ENCODE measurements around the gene RBPMS2. TPM values are rescaled to one million over a fixed set of nuclear protein-coding genes. Genes with fewer than 3 reads are reported as not detected.
A peak's percentile ranks its signal among the peaks of the same experiment; 100 is the strongest.

RBPMS2 gene
- total RNA-seq, 2 experiments from 2014 or later = not detected

DNA sequence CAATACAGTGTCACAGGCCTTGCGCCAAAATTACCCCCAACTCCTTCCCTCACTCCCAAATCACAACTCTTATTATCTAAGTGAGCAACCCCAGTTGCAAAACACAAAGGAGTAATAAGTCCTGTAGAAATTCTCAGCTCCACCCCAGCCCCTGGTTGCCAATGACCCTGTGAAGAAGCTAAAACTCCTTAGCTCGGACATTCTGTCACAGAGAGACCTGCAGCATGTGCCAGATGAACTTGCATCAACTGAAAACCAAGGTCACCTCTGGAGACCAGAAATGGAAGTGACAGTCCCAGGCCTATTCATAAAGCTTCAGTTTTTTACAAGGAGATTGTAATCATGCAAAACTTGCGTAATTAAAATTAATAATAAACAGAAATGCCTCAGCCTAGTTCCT, 55.2 kb downstream of the RBPMS2 start:
- CTCF ChIA-PET = interaction anchor here (1.2 to 1.6 kb wide), 3 partner anchors 11 to 15 kb away, joined by 4 to 7 read pairs (median 4); no protein-coding TSS in a partner anchor

DNA sequence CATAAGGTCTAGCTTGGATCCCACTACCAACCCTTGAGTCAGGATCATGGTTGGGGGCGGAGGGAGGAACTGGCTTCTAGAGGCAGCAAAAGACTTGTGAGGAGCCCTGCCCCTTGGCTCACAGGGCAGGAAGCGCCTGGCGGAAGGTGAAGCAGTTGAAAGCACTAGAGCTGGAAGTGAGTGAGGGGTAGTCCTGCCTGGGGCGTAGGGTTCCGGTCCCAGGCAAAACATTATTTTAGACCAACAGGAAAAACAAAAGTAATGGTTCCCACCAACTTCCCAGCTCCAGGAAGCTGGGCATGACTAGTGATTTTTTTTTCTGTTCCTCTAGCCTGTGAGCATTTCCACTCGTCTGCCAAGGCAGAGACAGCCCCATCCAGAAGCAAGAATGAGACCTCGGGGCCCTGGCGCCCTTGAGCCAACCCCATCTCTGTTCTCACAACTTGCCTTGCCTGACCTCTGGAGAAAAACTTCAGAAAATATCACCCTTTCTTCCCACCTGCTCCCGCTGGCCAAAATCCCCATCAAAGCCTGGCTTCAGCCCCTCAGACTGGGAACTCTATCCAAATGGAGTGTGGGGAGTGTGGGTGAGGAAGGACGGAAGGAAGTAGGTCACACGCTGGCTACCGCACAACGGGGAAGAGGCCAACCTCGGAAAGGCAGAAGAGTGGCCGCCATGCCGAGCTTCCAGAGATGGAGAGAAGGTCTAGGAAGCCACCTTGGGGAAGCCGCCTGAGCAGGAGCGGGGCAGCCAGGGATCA, 57.5 kb downstream of the RBPMS2 start:
- DNase-seq (no peak), ATAC-seq (no peak)
- H3K9me3 Mint-ChIP-seq (ENCODE audit: low read depth) = no peaks in the 10 kb centered on the region
- no peak overlapping the region for H3K27ac Mint-ChIP-seq
- H3K4me1 Mint-ChIP-seq = no peaks in the 10 kb centered on the region
- no peaks in the 10 kb centered on the region for H3K27me3 Mint-ChIP-seq
- CTCF ChIA-PET = interaction anchor here (0.9 to 5.3 kb wide), 4 partner anchors 10 to 51 kb away, joined by 3 to 23 read pairs (median 3); no protein-coding TSS in a partner anchor
- H3K4me3 Mint-ChIP-seq = no peak overlapping the region
- H3K36me3 Mint-ChIP-seq = no peaks in the 10 kb centered on the region

More for the DNA sequence above, 55.2 kb downstream of the RBPMS2 start:
- no peak for DNase-seq
- Mint-ChIP-seq H3K9me3 (ENCODE audit: low read depth) (no peaks in the 10 kb centered on the region), H3K27me3 (no peaks in the 10 kb centered on the region), H3K4me1 (no peaks in the 10 kb centered on the region), H3K4me3 (no peak overlapping the region), H3K36me3 (no peaks in the 10 kb centered on the region), H3K27ac (no peak overlapping the region)
- no peak for ATAC-seq

DNA sequence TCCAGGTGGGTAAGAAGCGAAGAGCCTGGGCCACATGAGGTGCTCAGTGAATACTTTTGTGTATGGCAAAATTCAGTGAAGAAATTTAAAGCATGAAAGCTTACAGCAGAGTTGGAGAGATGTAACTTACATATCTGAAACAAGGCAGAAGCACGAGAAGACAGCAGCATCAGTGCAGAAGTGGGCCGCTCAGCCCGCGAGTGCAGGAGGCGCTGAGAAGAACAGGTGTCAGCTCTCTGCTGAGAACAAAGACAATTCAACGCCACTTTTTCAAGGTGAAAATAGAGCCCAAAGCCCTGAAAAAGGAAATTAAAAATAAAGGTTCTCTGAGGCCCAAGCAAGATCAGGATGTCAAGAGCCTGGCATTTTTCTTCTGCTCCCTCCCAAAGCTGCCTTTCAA, 58.3 kb downstream of the RBPMS2 start:
- no peaks in the 10 kb centered on the region for H3K9me3 Mint-ChIP-seq (ENCODE audit: low read depth)
- CTCF ChIA-PET = interaction anchor here (0.9 to 5.3 kb wide), 4 partner anchors 9 to 52 kb away, joined by 3 to 23 read pairs (median 3); no protein-coding TSS in a partner anchor
- no peaks in the 10 kb centered on the region for H3K27me3 Mint-ChIP-seq
- H3K27ac Mint-ChIP-seq = no peak overlapping the region
- DNase-seq (no peak), ATAC-seq (no peak)
- H3K36me3 Mint-ChIP-seq = no peaks in the 10 kb centered on the region
- no peak overlapping the region for H3K4me3 Mint-ChIP-seq
- no peaks in the 10 kb centered on the region for H3K4me1 Mint-ChIP-seq

DNA sequence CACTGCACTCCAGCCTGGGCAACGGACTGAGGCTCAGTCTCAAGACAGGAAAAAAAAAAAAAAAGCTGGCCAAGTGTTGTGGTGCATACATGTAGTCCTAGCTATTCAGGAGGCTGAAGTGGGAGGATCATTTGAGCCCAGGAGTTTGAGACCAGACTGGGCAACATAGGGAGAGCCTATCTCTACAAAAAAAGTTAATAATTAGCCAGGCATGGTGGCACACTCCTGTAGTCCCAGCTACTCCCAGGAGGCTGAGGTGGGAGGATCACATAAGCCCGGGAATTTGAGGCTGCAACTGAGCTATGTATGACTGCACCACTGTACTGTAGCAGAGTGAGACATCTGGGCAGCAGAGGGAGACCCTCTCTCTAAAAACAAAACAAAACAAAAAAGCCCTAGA, 58.9 kb downstream of the RBPMS2 start:
- no peaks in the 10 kb centered on the region for H3K9me3 Mint-ChIP-seq (ENCODE audit: low read depth)
- H3K27me3 Mint-ChIP-seq = no peaks in the 10 kb centered on the region
- H3K36me3 Mint-ChIP-seq = no peaks in the 10 kb centered on the region
- H3K4me1 Mint-ChIP-seq = no peaks in the 10 kb centered on the region
- CTCF ChIA-PET = interaction anchor here (0.7 to 5.3 kb wide), 4 partner anchors 11 to 567 kb away, joined by 3 to 23 read pairs (median 4); no protein-coding TSS in a partner anchor
- DNase-seq (no peak), ATAC-seq (no peak)
- no peak overlapping the region for H3K27ac Mint-ChIP-seq
- H3K4me3 Mint-ChIP-seq = no peak overlapping the region

DNA sequence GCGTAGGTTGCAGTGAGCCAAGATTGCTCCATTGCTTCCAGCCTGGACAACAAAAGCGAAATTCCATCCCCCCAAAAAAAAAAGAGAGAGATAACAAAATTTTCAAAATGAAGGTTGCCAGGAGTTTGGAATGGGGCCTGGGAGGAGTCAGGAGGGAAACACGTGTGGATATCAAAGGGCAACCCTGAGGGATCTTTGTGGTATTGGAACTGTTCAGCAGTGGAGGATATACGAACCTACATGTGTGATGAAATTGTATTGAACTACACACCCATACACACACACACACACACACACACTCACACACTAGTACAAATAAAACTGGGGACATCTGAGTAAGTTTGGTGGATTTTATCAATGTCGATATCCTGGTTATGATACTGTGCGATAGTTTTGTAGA, 61.8 kb downstream of the RBPMS2 start:
- Mint-ChIP-seq H3K9me3 (ENCODE audit: low read depth) (no peaks in the 10 kb centered on the region), H3K4me3 (no peak overlapping the region), H3K27me3 (no peaks in the 10 kb centered on the region), H3K27ac (no peak overlapping the region), H3K36me3 (no peaks in the 10 kb centered on the region), H3K4me1 (no peaks in the 10 kb centered on the region)
- DNase-seq = no peak
- ATAC-seq = no peak
- CTCF ChIA-PET = no interaction called here

DNA sequence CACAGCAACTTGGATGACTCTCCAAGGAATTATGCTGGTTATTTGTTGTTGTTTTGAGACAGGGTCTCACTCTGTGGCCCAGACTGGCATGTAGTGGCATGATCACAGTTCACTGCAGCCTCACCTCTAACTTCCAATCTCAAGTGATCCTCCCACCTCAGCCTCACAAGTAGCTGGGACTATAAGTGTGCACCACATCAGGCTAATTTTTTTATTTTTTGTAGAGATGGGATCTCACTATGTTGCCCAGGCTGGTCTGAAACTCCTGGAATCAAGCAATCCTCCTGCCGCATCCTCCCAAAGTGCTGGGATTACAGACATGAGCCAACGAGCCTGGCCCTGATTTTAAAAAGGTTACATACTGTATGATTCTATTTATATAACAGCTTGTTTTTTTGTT, 63.0 kb downstream of the RBPMS2 start:
- CTCF ChIA-PET = interaction anchor here (0.7 kb wide), 1 partner anchor 16 kb away, joined by 3 read pairs; no protein-coding TSS in a partner anchor
- no peaks in the 10 kb centered on the region for H3K27me3 Mint-ChIP-seq

DNA sequence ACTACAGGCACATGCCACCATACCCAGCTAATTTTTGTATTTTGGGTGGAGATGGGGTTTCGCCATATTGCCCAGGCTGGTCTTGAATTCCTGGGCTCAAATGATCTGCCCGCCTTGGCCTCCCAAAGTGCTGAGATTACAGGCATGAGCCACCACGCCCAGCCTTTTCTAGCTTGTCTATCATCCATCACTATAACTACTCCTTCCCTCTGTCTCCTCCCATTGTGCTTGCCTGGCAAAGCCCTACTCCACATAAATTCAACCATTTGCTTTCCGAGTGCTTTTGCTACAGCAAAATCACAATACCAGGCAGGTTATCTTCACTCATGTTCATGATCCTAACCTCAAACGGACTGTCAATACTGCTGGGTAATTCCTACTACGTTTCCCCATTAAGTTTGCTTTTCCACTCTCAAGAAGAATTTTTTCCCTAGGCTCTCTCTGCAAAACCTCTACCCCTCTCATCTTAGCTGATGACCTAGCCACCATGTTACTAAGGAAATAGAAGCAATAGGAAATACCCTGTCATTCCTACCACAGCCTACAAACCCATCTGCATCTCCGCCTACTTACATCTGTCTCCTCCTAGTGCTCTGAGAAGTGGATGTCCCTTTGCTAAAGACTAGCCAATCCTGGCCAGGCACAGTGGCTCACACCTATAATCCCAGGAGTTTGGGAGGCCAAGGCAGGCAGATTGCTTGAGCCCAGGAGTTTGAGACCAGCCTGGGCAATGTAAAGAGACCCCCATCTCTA, 64.5 kb downstream of the RBPMS2 start:
- DNase-seq = no peak
- Mint-ChIP-seq H3K36me3 (no peaks in the 10 kb centered on the region), H3K4me1 (no peaks in the 10 kb centered on the region), H3K27me3 (no peaks in the 10 kb centered on the region), H3K27ac (no peak overlapping the region), H3K4me3 (no peak overlapping the region), H3K9me3 (ENCODE audit: low read depth) (no peaks in the 10 kb centered on the region)
- CTCF ChIA-PET = interaction anchor here (0.7 kb wide), 1 partner anchor 145 kb away, joined by 4 read pairs; no protein-coding TSS in a partner anchor
- no peak for ATAC-seq

More for the DNA sequence above, 63.0 kb downstream of the RBPMS2 start:
- no peak for DNase-seq
- no peak overlapping the region for H3K27ac Mint-ChIP-seq
- no peaks in the 10 kb centered on the region for H3K4me1 Mint-ChIP-seq
- no peak overlapping the region for H3K4me3 Mint-ChIP-seq
- ATAC-seq = no peak
- no peaks in the 10 kb centered on the region for H3K9me3 Mint-ChIP-seq (ENCODE audit: low read depth)
- no peaks in the 10 kb centered on the region for H3K36me3 Mint-ChIP-seq

DNA sequence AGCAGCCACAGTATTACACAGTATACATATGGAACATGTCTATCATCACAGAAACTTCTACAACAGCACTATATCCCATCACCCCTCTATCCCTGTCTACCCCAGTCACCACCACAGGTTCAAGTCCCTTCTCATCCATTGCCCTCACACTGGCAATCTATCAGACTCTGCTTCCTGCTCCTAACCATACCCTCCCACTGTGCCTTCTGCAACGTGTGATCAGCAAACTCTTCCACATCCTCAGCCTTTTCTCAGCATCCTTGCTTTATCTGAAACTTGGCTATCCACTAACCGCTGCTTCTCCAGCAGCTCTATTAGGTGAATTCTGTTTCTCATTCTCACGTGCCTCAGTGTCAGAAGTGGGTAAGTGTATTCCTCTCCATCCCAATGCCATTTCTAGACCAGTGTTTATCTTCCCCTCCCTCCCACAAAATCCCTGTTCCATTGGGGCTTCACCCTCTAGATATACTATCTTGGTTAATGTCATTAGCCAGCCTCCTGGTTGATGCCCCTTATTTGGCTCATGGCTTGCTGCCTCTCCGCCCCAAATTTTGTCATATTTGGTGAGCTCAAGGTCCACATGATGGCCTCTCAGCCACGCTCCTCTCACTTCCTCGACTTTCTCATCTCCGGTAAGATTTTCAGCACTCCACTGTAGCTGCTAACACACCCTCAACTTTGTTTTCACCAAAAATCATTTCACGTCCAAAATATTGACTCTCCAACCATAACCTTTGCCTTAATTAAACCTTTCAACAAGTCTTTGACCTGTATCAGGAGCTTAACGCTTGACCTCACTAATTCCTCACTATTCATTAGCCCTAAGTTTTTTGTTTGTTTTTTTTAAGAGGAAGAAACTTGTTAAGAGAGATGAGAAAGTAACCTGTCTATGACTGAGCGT, 69.1 kb downstream of the RBPMS2 start:
- no peak overlapping the region for H3K4me3 Mint-ChIP-seq
- no peaks in the 10 kb centered on the region for H3K9me3 Mint-ChIP-seq (ENCODE audit: low read depth)
- H3K27ac Mint-ChIP-seq = no peak overlapping the region
- DNase-seq (no peak), ATAC-seq (no peak)
- H3K27me3 Mint-ChIP-seq = no peaks in the 10 kb centered on the region
- CTCF ChIA-PET = interaction anchor here (1.0 to 1.5 kb wide), 3 partner anchors 14 to 22 kb away, joined by 3 to 5 read pairs (median 4); no protein-coding TSS in a partner anchor
- H3K36me3 Mint-ChIP-seq = no peaks in the 10 kb centered on the region
- H3K4me1 Mint-ChIP-seq = peaks cover 22% of the 10 kb centered on the region

DNA sequence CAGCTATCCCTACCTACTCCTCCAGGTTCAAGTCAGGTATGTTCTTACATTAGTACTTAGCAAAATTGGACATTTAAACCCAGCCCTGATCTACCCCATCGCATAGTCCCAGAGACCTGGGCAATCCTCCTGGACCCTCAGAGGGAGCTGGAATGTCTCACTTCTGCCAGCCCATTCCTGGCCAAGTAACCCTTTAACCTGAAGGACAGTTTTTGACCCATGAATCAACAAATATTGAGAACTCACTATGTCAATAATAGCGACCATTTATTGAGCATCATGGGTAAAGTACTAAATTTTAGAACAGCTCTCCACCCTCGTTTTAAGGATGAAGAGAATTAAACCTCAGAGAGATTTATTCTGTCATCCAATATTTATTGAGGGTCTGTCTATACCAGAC, 70.4 kb downstream of the RBPMS2 start:
- Mint-ChIP-seq H3K27me3 (no peaks in the 10 kb centered on the region), H3K27ac (no peak overlapping the region), H3K4me1 (peaks cover 34% of the 10 kb centered on the region), H3K9me3 (ENCODE audit: low read depth) (no peaks in the 10 kb centered on the region), H3K4me3 (no peak overlapping the region), H3K36me3 (peaks cover 8% of the 10 kb centered on the region)
- ATAC-seq = no peak
- DNase-seq = no peak
- CTCF ChIA-PET = interaction anchor here (0.6 to 1.5 kb wide), 5 partner anchors 15 to 76 kb away, joined by 3 to 5 read pairs (median 4); no protein-coding TSS in a partner anchor

DNA sequence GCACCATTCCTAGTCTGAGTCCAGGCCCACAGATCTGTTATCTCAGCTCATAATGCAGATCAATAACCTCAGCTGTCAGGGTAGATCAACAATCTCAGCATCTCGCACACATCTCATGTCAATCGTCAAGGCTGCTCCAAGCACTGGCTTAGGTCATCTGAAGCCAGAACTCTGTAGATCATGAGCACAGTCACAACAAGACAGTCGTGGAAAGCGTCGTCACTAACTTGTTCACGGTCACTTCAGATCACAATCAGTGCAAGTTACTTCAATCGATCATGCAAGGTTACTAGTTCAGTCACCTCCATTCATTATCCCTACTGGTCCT, 71.8 kb downstream of the RBPMS2 start:
- ATAC-seq = no peak
- Mint-ChIP-seq H3K36me3 (peaks cover 8% of the 10 kb centered on the region), H3K27me3 (no peaks in the 10 kb centered on the region), H3K4me3 (peak overlapping the region; percentile 78), H3K27ac (peak overlapping the region; percentile 57), H3K4me1 (peaks cover 46% of the 10 kb centered on the region), H3K9me3 (ENCODE audit: low read depth) (no peaks in the 10 kb centered on the region)
- CTCF ChIA-PET = interaction anchor here (1.4 kb wide), 1 partner anchor 17 kb away, joined by 3 read pairs; no protein-coding TSS in a partner anchor
- DNase-seq = no peak

DNA sequence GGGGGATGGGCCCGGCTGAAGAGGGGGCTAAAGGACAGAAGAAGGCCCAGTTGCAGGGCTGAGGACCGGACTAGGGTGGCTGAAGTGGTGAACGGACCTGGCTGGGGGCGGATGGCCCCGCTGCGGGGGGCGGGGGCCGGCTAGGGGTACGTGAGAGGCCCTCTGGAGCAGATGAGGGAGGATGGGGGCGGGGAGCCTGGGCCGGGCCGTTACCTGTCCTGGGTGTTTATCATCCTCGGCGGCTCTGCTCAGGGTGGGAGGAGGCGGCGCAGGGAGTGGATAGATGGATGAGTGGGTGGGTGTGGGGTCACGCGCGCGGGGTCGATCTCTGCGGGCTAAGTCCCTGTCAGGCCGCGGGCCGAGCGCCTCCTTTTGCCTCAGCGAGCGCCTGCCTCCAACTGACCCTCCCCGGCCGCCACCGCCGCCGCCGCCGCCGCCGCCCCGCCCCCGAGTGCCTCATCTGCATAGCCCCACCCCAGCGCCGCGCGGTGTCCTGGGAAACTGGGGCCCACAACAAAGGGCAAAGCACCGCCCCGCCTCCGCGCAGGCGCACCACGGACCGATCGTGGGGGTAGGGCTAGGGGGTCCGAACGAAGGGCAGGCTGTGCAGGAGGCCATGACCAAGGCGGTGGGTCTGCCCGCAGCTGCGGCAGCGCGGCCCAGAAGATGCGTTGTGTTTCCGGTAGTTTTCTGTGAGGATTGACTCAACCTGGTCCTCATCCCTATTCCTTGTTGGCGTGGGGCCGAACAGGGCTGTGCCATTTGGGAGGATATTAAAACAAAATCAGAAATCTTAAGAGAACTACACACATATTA, 72.4 kb downstream of the RBPMS2 start:
- Mint-ChIP-seq H3K4me3 (peak overlapping the region; percentile 78), H3K4me1 (peaks cover 52% of the 10 kb centered on the region), H3K9me3 (ENCODE audit: low read depth) (no peaks in the 10 kb centered on the region), H3K27me3 (no peaks in the 10 kb centered on the region), H3K27ac (peak overlapping the region; percentile 57), H3K36me3 (peaks cover 8% of the 10 kb centered on the region)
- CTCF ChIA-PET = interaction anchor here (1.4 kb wide), 1 partner anchor 16 kb away, joined by 3 read pairs; no protein-coding TSS in a partner anchor
- peak; percentile 96 for ATAC-seq
- peak; percentile 97 for DNase-seq
